Measurements from ENCODE around the gene MAN1A2. TPM values are rescaled to one million over a fixed set of nuclear protein-coding genes. Genes with fewer than 3 reads are reported as not detected.

MAN1A2 gene
- total and polyA plus RNA-seq, 9 of the 15 experiments (the other 6 are each of a cell fraction or from before 2014, with no cell fraction given): 4.2 to 38.4 (median 18.7) TPM

- no peak for TF ChIP-seq CUX1 (CRISPR knock-in tag; IDR thresholded peaks at IDR 0.05)
- no peak for TF ChIP-seq CTCFL (IDR thresholded peaks at IDR 0.05; ENCODE audit: borderline replicate concordance, insufficient read depth, low read depth, low read length, poor library complexity, severe bottlenecking)
- no peak for TF ChIP-seq ELK3 (CRISPR knock-in tag; IDR thresholded peaks at IDR 0.05)
- peak in 1 of 2 experiments; percentile 79 for TF ChIP-seq MNT (conservative IDR thresholded peaks at IDR 0.05)
- no peak for TF ChIP-seq MCM7 (IDR thresholded peaks at IDR 0.05)
- peak; percentile 58 for TF ChIP-seq SMARCA4 (IDR thresholded peaks at IDR 0.05)
- peak; percentile 62; the same call in 1 of the 2 replicates for TF ChIP-seq EHMT2 (IDR thresholded peaks at IDR 0.05)
Measured at GRCh38 chr1:117368116-117369108, 1.2 kb downstream of the MAN1A2 start (continued).

Measured in K562 (cell line).